Measurements from ENCODE around the gene LTBP3.

LTBP3 gene

GRCh38 chr11:65585396-65586246 lies 27.5 kb upstream of the LTBP3 start:
- no peak for DNase-seq

DNA sequence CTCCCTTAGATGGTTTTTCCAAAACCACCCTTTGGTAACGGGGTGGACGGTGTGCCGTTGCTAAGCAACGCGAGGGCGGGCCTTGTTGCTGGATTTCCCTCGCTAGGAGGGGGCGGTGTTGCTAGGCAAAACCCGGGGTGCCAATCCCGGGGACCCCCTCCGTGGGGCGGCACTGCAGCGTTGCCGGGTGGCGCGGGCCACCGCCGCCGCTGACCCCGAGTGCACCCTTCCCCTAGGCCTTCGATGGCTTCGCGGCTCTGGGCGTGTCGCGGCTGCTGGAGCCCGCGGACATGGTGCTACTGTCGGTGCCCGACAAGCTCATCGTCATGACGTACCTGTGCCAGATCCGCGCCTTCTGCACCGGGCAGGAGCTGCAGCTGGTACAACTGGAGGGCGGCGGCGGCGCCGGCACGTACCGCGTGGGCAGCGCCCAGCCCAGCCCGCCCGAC lies 26.6 kb upstream of the LTBP3 start:
- DNase-seq = no peak

DNA sequence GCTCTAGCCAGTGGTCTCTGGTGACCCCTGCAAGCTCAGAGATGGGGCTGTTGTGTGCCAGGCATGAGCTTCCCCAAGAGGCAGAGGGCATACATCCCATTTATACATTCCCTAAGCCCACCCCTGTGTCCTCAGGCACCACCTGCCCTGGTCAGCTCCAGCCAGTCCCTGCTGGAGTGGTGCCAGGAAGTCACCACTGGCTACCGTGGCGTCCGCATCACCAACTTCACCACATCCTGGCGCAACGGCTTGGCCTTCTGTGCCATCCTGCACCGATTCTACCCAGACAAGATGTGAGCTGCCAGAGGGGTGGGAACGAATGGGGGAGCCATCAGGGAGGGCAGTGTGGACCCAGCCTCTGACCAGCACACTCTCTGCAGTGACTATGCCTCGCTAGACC lies 25.9 kb upstream of the LTBP3 start:
- no peak for DNase-seq

- DNase-seq = no peak
Measured at GRCh38 chr11:65583589-65583988, 25.4 kb upstream of the LTBP3 start.

- no peak for DNase-seq
Measured at GRCh38 chr11:65581928-65582327, 23.8 kb upstream of the LTBP3 start.

DNA sequence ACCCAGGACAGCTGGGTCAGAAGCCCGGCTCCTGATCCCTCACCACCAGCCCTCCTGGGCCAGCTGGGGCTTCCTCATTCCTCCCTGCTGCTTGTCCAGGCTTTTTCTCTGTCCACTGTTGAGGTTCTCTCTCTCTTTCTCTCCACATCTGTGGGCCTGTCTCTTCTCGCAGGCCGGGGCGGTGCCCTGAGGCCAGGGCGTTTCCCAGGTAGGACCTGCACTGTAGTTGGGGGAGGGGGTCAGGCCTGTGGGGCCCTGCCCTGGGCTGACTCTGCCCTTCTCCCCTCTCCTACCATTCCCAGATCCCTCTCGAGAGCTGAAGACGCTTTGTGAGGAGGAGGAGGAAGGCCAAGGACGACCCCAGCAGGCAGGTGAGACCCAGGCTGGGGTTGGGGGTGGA lies 22.6 kb upstream of the LTBP3 start:
- no peak for DNase-seq

- DNase-seq = no peak
Measured at GRCh38 chr11:65580031-65580692, 22.0 kb upstream of the LTBP3 start.

- no peak for DNase-seq
Measured at GRCh38 chr11:65579291-65579690, 21.1 kb upstream of the LTBP3 start.

- no peak for DNase-seq
Measured at GRCh38 chr11:65578667-65579066, 20.5 kb upstream of the LTBP3 start.

DNA sequence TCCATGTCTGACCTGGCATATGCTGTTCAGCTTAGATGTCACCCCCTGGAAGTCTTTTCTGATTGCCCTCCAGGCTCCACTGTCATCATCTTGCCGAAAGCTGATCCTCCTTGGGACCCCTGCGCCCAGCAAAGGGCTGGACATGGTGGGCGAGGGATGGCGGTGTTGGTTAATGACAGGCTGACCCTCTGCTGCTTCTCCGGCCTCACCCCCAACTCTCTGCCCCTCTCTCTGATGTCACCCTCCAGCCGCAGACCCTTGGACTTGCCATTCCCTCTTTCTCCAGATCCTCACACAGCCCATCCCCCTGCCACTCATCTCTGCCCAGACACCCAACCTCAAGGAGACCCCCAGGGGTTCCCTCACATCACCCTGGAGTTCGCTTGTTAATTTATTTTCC lies 20.0 kb upstream of the LTBP3 start:
- no peak for DNase-seq

GRCh38 chr11:65577756-65578109 lies 19.6 kb upstream of the LTBP3 start:
- no peak for DNase-seq

DNA sequence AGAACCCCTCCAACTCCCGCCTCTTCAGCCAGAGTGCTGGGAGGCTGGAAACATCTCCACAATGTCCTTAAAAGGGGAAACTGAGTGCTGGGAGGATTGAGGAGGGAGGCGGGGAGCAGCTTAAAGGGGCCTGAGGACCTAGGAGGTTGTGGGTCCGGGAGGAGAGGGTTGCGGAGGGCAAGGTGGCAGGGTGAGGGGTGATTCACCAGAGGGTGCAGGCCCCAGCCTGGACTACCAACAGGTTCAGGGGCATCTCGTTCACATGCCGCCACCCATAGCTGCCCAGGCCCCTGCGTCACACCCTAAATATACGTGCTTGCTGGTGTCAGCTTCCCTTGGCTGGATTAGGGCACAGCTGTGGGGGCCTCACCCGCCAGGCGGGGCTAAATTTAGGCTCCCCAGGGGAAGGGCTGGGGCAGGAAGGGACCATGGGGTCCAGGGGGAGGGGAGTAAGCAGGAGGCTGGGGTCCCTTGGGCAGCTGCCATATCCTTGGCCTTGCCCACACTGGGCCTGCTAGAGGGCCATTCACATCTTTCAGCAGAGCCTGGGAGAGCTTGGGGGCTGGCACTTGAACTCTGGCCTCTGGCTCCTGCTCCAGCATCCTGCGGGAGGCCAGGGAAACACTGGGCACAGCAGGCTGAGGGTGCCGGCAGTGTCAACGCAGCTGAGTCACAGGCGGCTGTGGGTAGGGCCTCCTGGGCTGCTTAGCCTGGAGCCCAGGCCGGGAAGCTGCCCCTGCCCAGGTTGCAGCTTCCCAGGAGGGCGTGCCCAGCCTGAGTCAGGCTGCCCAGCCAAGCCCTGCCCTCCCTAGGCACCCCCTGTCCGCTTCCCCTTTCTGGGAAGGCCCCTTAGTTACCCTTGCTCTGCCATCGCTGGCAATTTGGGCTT lies 19.0 kb upstream of the LTBP3 start:
- DNase-seq = peak; percentile 30

DNA sequence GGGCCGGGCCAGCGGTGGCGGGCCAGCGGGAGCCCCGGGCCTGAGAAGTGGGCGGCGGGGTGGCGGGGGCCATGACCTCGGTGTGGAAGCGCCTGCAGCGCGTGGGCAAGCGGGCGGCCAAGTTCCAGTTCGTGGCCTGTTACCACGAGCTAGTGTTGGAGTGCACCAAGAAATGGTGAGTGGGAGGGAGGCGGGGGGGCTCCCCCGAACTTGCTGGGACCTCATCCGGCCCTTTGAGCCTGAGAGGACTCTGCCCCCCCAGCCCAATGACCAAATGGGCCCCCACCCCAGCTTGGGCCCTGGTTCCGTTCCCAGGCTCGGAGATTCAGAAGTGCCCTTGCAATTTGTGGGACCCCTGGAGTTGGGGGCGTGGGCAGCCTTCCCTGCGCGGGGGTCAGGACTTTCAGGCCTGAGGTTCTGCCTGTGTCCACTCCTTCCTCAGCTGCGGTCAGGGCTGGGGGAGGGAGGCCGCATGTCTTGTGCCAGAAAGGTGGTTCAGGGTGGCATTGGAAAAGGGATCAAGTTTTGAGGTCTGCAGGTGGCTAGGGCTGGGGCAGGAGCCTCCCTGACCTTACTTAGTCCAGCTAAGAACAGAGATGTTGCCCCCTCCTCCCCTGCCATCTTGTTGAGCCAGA lies 18.2 kb upstream of the LTBP3 start:
- no peak for DNase-seq

GRCh38 chr11:65575568-65576231 lies 17.5 kb upstream of the LTBP3 start, which contains the start of gene EHBP1L1:
TSS of gene EHBP1L1 (plus strand) at chr11:65576053. CDS start at chr11:65576303, 250 bp downstream.
- DNase-seq = peak; percentile 51

GRCh38 chr11:65574811-65575567 lies 16.8 kb upstream of the LTBP3 start:
- DNase-seq = peak; percentile 12

- peak; percentile 95 for DNase-seq
Measured at GRCh38 chr11:65574109-65574810, 16.1 kb upstream of the LTBP3 start.

DNA sequence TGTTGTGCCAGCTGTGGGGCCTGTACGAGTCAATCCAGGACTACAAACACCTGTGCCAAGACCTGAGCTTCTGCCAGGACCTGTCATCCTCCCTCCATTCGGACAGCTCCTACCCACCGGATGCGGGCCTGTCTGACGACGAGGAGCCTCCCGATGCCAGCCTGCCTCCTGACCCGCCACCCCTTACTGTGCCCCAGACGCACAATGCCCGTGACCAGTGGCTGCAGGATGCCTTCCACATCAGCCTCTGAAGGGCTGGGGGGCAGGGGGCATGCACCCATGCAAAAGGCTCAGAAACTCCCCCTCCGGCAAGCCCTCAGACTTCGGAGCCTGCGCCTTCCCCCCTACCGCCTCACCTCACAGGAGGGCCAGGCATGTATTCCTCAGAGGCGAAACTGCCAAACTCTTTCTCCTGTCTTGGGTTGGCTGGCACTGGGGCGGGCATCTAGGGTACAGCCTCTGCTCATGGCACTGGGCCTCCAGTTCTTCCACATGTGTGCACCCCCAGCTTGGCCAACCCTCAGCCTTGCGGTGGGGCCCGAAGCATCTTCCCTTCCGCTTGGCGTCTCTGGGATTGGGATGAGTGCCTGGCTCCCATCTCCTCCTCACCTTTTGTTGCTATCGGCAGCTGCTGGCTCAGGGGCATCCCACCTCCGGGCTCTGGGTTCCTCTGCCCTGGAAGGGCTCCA lies 15.4 kb upstream of the LTBP3 start:
- DNase-seq = no peak

- peak; percentile 88 for DNase-seq
Measured at GRCh38 chr11:65572356-65573051, 14.3 kb upstream of the LTBP3 start, which contains the start of gene FAM89B. TSS of gene FAM89B (plus strand) at chr11:65572538. CDS start at chr11:65572670, 132 bp downstream.

DNA sequence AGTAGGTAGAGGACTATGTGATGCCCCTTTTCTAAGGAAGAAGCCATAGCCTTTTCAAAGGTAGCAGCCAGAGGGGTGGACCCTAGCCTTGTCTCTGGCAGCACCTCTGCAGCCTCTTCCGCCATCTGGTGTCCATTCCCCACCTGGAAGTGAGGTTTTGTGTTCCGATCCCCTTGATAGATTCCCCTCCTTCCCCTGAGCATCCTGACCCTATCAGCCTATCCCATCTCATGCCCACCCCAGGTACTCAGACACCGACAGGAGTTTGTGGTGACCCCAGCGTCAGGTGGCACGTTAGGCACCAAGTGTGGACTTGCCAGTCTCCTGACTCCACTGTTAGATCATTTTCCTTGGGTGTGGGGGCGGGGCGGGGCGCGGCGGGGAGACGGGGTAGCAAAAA lies 13.8 kb upstream of the LTBP3 start:
- DNase-seq = peak; percentile 51
